ENCODE measurements around the gene ZNF79. TPM values are rescaled to one million over a fixed set of nuclear protein-coding genes. Genes with fewer than 3 reads are reported as not detected.

The ZNF79 gene
- total and polyA plus RNA-seq, 9 of the 15 experiments (the other 6 are each of a cell fraction or from before 2014, with no cell fraction given), result 0.62 to 7.0 (median 4.1) TPM

DNA sequence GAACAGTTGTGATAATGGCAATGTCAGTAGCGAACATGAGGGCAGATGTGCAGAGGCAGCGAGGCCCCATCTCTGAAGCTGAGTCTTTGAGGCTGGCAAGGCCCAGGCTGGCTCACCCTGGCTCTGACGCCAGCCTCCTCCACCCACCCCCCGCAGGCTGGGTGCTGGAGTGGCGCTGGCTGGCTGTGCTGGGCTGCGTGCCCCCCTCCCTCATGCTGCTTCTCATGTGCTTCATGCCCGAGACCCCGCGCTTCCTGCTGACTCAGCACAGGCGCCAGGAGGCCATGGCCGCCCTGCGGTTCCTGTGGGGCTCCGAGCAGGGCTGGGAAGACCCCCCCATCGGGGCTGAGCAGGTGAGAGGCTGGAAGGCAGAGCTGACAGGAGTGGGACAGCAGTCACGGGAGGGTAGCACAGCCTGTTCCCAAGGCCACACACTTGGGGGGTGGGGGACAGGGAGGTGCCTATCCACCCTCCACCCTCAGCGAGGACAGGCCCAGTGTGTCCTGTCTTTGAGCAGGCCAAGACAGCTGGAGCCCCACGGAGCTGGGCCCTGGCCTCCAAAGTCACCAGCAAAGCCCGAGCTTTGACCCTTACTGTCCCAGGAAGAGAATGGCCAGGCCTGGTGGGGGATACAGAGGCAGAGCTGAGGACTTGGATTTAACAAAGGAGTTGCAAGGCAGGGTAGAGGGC lies 21.6 kb upstream of the ZNF79 start:
- DNase-seq (ENCODE audit: extremely low read depth in 1 of 4, low spot score in 3 of 4), result no peak
- H3K4me3 ChIP-seq, result no peak overlapping the region
- H3K27me3 ChIP-seq (ENCODE audit: control insufficient read depth in 2 of 2, insufficient read depth in 2 of 2, low read length in 2 of 2), result no peaks in the 10 kb centered on the region
- H3K36me3 ChIP-seq (ENCODE audit: control insufficient read depth, insufficient read depth, low read length), result no peaks in the 10 kb centered on the region
- no peak for FAIRE-seq
- H3K9me1 ChIP-seq (ENCODE audit: control insufficient read depth, insufficient read depth, low read length), result peaks cover 6% of the 10 kb centered on the region
- peak; percentile 68 for TF ChIP-seq C11orf30 (IDR thresholded peaks at IDR 0.05; ENCODE audit: low read depth)
- peak; percentile 46 for TF ChIP-seq MAFG (tag; conservative IDR thresholded peaks at IDR 0.05)
- no peak for TF ChIP-seq MIER1 (IDR thresholded peaks at IDR 0.05; ENCODE audit: low read depth)
- TF ChIP-seq ZBED1 (IDR thresholded peaks at IDR 0.05), result no peak
- TF ChIP-seq, protein P1, sequence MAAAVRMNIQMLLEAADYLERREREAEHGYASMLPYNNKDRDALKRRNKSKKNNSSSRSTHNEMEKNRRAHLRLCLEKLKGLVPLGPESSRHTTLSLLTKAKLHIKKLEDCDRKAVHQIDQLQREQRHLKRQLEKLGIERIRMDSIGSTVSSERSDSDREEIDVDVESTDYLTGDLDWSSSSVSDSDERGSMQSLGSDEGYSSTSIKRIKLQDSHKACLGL (CRISPR knock-in tag; IDR thresholded peaks at IDR 0.05; ENCODE audit: borderline replicate concordance, poor library complexity, severe bottlenecking), result no peak
- TF ChIP-seq STAT5B (CRISPR knock-in tag; IDR thresholded peaks at IDR 0.05), result no peak
- TF ChIP-seq RAD21 (CRISPR knock-in tag; conservative IDR thresholded peaks at IDR 0.05 in 1 of 2, IDR thresholded peaks at IDR 0.05 in 1 of 2), result no peak
- peak; percentile 70 for TF ChIP-seq ZNF316 (IDR thresholded peaks at IDR 0.05)
- no peak for TF ChIP-seq MCM3 (IDR thresholded peaks at IDR 0.05)
- no peak for TF ChIP-seq PRPF4 (IDR thresholded peaks at IDR 0.05; ENCODE audit: insufficient read depth, low read depth, low read length, poor library complexity, severe bottlenecking)
- TF ChIP-seq ELF2 (CRISPR knock-in tag; IDR thresholded peaks at IDR 0.05), result no peak
- TF ChIP-seq MAFK (IDR thresholded peaks at IDR 0.05; ENCODE audit: low read length), result peak; percentile 31; the same call in 1 of the 2 replicates
- no peak for TF ChIP-seq GATA2 (CRISPR knock-in tag; IDR thresholded peaks at IDR 0.05)
- no peak for TF ChIP-seq ZNF717 (CRISPR knock-in tag; IDR thresholded peaks at IDR 0.05)
- peaks cover 4% of the 10 kb centered on the region for H4K20me1 ChIP-seq (replicated peaks; ENCODE audit: control insufficient read depth, insufficient read depth, low read length)
- H2AFZ ChIP-seq (ENCODE audit: low read depth, low read length), result no peak overlapping the region
- ChIA-PET POLR2A (interaction anchor here (0.5 to 1.9 kb wide), 4 partner anchors 12 to 25 kb away, joined by 3 to 5 read pairs (median 4); partner anchors contain the start of gene ZNF79), CTCF (ENCODE audit: low intra/inter-chr PET ratio) (no interaction called here)
- H3K4me2 ChIP-seq (ENCODE audit: insufficient read depth, low read length), result no peak overlapping the region
- H3K27ac ChIP-seq (ENCODE audit: extremely low read depth, low read depth, low read length), result no peak overlapping the region
- H3K4me1 ChIP-seq (replicated peaks in 1 of 2; ENCODE audit: control insufficient read depth in 2 of 2, insufficient read depth in 2 of 2, low read length in 2 of 2), result peaks cover 9 to 50% of the 10 kb centered on the region in 2 experiments; a peak in 4 of 5 replicates
- H3K9ac ChIP-seq (ENCODE audit: insufficient read depth in 1 of 2, low read depth in 2 of 2, low read length in 2 of 2), result peak overlapping the region in 1 of 2 experiments; percentile 26; a peak in 1 of 4 replicates
- no peaks in the 10 kb centered on the region for H3K79me2 ChIP-seq (ENCODE audit: control insufficient read depth, insufficient read depth, low read length)
- in situ Hi-C loops (cut with MboI) (no loop called here), intact Hi-C loops (cut with micrococcal nuclease) (no loop called here)
- no peaks in the 10 kb centered on the region for H3K9me3 ChIP-seq (replicated peaks; ENCODE audit: control insufficient read depth, insufficient read depth, low read depth, low read length)
- ATAC-seq, result no peak
- no TSS peak for BruUV-seq (replicated peaks)
- 71% methylated on average over 11 of the region's 18 CpGs for WGBS (ENCODE audit: insufficient coverage, low coverage, missing lambda C conversion rate)
